ENCODE data around the gene PHEX.

PHEX gene

DNA sequence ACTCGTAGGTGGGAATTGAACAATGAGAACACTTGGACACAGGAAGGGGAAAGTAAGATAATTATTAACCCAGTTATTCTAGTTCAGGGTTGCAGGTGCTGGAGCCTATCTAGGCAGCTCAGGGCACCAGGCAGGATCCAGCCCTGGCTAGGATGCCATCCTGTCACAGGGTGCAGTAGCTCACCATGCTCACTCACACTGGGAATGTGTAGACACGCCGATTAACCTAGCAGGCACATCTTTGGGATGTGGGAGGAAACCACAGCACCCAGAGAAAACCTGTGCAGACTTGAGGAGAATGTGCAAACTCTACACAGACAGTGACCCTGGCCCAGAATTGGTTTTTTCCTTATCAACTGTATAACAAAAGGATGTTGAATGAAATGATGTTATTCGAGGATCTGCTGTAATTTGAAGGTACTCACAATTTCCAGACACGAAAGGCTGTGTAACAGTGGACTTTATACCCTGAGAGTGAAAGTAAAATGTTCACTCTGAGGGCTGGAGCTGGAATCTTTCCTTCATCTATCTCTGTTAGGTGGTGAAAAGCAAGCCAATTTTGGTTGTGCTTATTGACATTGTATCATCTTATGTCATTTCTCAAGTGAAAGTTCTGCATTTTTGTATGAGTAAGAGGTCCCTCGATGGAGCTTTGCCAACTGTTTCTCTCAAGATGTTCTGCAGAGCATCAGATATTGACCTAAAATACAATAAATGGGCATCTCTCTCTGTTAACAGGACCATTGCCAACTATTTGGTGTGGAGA is 78.8 kb downstream of the PHEX start:
- CTCF ChIA-PET = interaction anchor here (1.2 to 1.3 kb wide), 3 partner anchors 11 to 125 kb away, joined by 3 read pairs; no protein-coding TSS in a partner anchor
- H3K4me3 ChIP-seq (ENCODE audit: low read depth, low read length) = no peak overlapping the region
- no peak for DNase-seq (ENCODE audit: low read depth, low spot score)
- POLR2A ChIA-PET = no interaction called here
- TF ChIP-seq, protein P1, sequence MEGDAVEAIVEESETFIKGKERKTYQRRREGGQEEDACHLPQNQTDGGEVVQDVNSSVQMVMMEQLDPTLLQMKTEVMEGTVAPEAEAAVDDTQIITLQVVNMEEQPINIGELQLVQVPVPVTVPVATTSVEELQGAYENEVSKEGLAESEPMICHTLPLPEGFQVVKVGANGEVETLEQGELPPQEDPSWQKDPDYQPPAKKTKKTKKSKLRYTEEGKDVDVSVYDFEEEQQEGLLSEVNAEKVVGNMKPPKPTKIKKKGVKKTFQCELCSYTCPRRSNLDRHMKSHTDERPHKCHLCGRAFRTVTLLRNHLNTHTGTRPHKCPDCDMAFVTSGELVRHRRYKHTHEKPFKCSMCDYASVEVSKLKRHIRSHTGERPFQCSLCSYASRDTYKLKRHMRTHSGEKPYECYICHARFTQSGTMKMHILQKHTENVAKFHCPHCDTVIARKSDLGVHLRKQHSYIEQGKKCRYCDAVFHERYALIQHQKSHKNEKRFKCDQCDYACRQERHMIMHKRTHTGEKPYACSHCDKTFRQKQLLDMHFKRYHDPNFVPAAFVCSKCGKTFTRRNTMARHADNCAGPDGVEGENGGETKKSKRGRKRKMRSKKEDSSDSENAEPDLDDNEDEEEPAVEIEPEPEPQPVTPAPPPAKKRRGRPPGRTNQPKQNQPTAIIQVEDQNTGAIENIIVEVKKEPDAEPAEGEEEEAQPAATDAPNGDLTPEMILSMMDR (IDR thresholded peaks at IDR 0.05; ENCODE audit: insufficient read depth, low read length, missing control alignments) = no peak

DNA sequence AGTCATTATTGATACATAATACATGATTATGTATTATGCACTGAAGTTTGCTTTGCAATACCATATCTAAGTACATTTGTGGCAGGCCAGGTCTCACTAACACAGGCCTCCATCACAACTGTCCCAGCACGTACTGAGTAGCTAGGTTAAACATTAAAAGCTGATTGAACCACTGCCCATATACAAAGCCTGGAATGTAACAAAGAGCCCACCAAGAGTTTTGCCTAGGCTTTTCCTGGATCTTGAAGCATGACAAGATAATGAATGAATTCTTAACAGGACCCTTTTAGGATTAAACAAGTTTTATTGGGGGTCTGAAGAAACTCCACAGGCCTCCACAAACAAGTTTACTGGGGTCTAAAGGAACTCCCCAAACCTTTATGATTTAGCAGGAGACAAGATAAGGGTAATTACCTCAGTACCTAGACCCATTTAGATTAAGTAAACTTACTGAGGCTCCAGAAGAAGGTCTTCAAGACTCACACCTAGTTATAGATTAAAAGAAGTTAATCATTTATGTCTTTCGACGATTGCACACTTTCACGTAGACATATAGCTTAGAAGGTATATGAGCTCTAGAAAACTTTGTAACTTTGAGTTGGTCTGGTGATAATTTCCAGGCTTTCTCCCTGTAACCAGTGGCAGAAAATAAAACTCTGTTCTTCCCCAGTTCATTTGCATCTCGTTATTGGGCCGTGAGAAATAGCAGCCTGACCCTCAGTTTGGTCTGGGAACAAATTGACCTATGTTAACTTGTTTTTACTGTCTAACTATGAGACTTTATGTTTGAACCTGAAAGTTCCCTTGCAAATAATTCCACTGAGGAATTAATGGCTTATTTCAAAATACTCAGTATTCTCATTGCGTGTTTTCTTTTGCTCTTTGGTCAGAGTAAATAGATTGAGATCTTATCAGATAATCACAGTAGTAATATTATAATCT is 84.8 kb downstream of the PHEX start:
- no peak for DNase-seq (ENCODE audit: low read depth, low spot score)
- POLR2A ChIA-PET = no interaction called here
- CTCF ChIA-PET = no interaction called here
- no peak overlapping the region for H3K4me3 ChIP-seq (ENCODE audit: low read depth, low read length)
- TF ChIP-seq, protein P1 (IDR thresholded peaks at IDR 0.05; ENCODE audit: insufficient read depth, low read length, missing control alignments) = no peak

DNA sequence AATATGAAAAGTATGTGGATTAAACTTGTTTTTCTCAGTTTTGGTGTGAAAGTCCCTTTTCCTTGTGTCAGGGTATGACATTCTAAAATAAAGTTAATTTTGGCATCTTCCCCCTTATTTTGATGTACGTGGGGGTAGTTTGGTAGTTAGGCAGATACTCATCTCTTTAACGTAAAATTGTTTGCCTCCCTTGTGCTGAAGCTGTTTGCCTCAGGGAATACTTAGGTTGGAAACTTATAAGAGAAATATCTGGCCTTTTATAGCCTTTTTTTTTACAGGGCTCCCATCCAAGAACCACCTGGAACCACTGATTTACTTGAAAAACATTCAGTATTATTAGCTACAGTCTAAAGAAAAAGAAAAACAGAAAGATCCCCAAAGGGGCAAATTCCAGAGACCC is 85.5 kb downstream of the PHEX start:
- TF ChIP-seq, protein P1 (IDR thresholded peaks at IDR 0.05; ENCODE audit: insufficient read depth, low read length, missing control alignments) = no peak
- no peak overlapping the region for H3K4me3 ChIP-seq (ENCODE audit: low read depth, low read length)
- ChIA-PET CTCF (no interaction called here), POLR2A (no interaction called here)
- DNase-seq (ENCODE audit: low read depth, low spot score) = no peak

GRCh38 chrX:22118161-22118830 is 86.2 kb downstream of the PHEX start:
- H3K4me3 ChIP-seq (ENCODE audit: low read depth, low read length) = no peak overlapping the region
- POLR2A ChIA-PET = no interaction called here
- DNase-seq (ENCODE audit: low read depth, low spot score) = no peak
- TF ChIP-seq, protein P1 (IDR thresholded peaks at IDR 0.05; ENCODE audit: insufficient read depth, low read length, missing control alignments) = no peak
- CTCF ChIA-PET = no interaction called here

DNA sequence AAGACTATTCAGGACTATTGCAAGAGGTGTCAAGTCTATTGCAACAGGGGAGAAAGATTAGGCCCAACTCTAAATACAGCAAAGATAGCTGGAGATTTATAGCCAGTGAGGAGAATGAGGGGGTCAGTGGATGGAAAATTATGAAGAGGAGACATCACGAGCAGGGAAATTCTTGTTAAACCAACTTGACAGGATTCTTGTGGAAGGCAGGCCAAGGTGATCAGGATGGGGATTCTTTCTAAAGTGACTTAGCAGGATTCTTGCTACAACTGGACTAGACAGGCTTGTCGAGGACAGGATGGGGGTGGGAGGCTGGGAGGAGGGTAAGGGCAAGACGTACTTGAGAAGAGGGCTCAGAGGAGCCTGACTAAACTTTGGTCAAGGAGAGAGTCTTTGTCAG is 89.0 kb downstream of the PHEX start:
- POLR2A ChIA-PET = no interaction called here
- CTCF ChIA-PET = no interaction called here
- DNase-seq (ENCODE audit: low read depth, low spot score) = no peak
- no peak overlapping the region for H3K4me3 ChIP-seq (ENCODE audit: low read depth, low read length)
- TF ChIP-seq, protein P1 (IDR thresholded peaks at IDR 0.05; ENCODE audit: insufficient read depth, low read length, missing control alignments) = no peak

Measured in AG04449 (cell line).